SK-N-SH (cell line): Measurements from ENCODE around the gene GLI2. TPM values are rescaled to one million over a fixed set of nuclear protein-coding genes. Genes with fewer than 3 reads are reported as not detected.

ENCODE experiments used
- CTCF ChIA-PET: fragments of 300-600, 350-600 bp; formaldehyde crosslinking; extraction: SDS; loops from one replicate; lab custom pipeline; 2021; lab: Yijun Ruan, JAX
- POLR2A ChIA-PET: fragments of 350-600 bp; sonication (Branson Sonifier 250); formaldehyde crosslinking; extraction: SDS; loops from one replicate; lab custom pipeline; 2020; ENCODE audit warnings: antibody characterized with exemption, inconsistent platforms; lab: Yijun Ruan, JAX
- DNase-seq: peaks from one replicate; pipeline ENCODE4 v3.0.0; 2012
- H2AFZ ChIP-seq: fragments of 200-600 bp; sonication (generic); 2 replicates; pipeline ENCODE4 v1.8.1; 2016; ENCODE audit warnings: antibody characterized with exemption, mild to moderate bottlenecking, low read depth
- H3F3A ChIP-seq: fragments of 200-600 bp; sonication (generic); replicated peaks from 2 replicates; pipeline ENCODE3; 2016; ENCODE audit warnings: antibody characterized with exemption, mild to moderate bottlenecking; ENCODE audit not compliant: insufficient read depth
- H3K27ac ChIP-seq, 2 experiments: fragments of 200-500 bp in 1 of 2; fragments of 200-600 bp in 1 of 2; sonication (Bioruptor generic) in 1 of 2; sonication (generic), shearing (Covaris generic) in 1 of 2; 2 replicates each; pipeline versions ENCODE4 v1.5.1 to v1.6.1; 2014 to 2016; ENCODE audit warnings: low read depth in 2 of 2, inconsistent platforms in 1 of 2, low read length in 1 of 2, mild to moderate bottlenecking in 1 of 2, mixed read lengths in 1 of 2
- H3K27me3 ChIP-seq: fragments of 200-600 bp; sonication (generic), shearing (Covaris generic); 2 replicates; pipeline ENCODE4 v1.6.1; 2016; ENCODE audit warnings: mixed run types; ENCODE audit not compliant: insufficient read depth
- H3K36me3 ChIP-seq, 2 experiments: fragments of 200-500 bp in 1 of 2; fragments of 200-600 bp in 1 of 2; sonication (Bioruptor generic) in 1 of 2; sonication (generic) in 1 of 2; replicated peaks in 1 of 2; 2 replicates each; pipeline versions ENCODE3 to v1.5.1; 2014 to 2016; ENCODE audit warnings: low read length in 1 of 2, mild to moderate bottlenecking in 1 of 2; ENCODE audit not compliant: insufficient read depth in 2 of 2, control insufficient read depth in 1 of 2
- H3K4me1 ChIP-seq, 2 experiments: fragments of 200-500 bp in 1 of 2; fragments of 200-600 bp in 1 of 2; sonication (Bioruptor generic) in 1 of 2; sonication (generic), shearing (Covaris generic) in 1 of 2; 2 replicates each; pipeline versions ENCODE4 v1.5.1 to v1.6.1; 2014 to 2016; ENCODE audit warnings: low read depth in 1 of 2, low read length in 1 of 2, mixed run types in 1 of 2; ENCODE audit not compliant: insufficient read depth in 2 of 2, control insufficient read depth in 1 of 2
- H3K4me2 ChIP-seq: fragments of 200-600 bp; sonication (generic), shearing (Covaris generic); 2 replicates; pipeline ENCODE4 v1.6.1; 2017; ENCODE audit warnings: mixed run types
- H3K4me3 ChIP-seq, 2 experiments: fragments of 200-500 bp in 1 of 2; fragments of 200-600 bp in 1 of 2; sonication (Bioruptor generic) in 1 of 2; sonication (generic), shearing (Covaris generic) in 1 of 2; 2 replicates each; pipeline versions ENCODE4 v1.5.1 to v1.8.1; 2014 to 2016; ENCODE audit warnings: low read depth in 2 of 2, inconsistent platforms in 1 of 2, low read length in 1 of 2, mild to moderate bottlenecking in 1 of 2, mixed read lengths in 1 of 2, moderate library complexity in 1 of 2
- H3K79me2 ChIP-seq: fragments of 200-600 bp; sonication (generic); 2 replicates; pipeline ENCODE4 v1.8.1; 2017; ENCODE audit warnings: mild to moderate bottlenecking; ENCODE audit not compliant: insufficient read depth
- H3K9ac ChIP-seq: fragments of 200-600 bp; sonication (generic); 2 replicates; pipeline ENCODE4 v1.6.1; 2017; ENCODE audit warnings: mixed run types
- H3K9me2 ChIP-seq: fragments of 200-600 bp; sonication (generic); 2 replicates; pipeline ENCODE4 v1.6.1; 2017; ENCODE audit warnings: mixed run types
- H3K9me3 ChIP-seq: fragments of 200-600 bp; sonication (generic); 2 replicates; pipeline ENCODE4 v1.6.1; 2017; ENCODE audit warnings: mixed run types, mild to moderate bottlenecking, moderate library complexity
- H4K20me1 ChIP-seq: fragments of 200-600 bp; sonication (generic); 2 replicates; pipeline ENCODE4 v1.6.1; 2017; ENCODE audit warnings: mild to moderate bottlenecking, mixed run types; ENCODE audit not compliant: insufficient read depth
- CHD2 ChIP-seq: fragments of 150-350 bp; IDR thresholded peaks from 2 replicates; pipeline ENCODE4 v1.6.1; 2018; ENCODE audit warnings: low read length; ENCODE audit not compliant: partially characterized antibody
- ELF1 ChIP-seq: IDR thresholded peaks from 2 replicates; pipeline ENCODE4 v1.4.0; 2012
- FOXJ3 ChIP-seq: sonication (generic); formaldehyde crosslinking; IDR thresholded peaks from 2 replicates; pipeline ENCODE4 v1.5.1; 2020; ENCODE audit warnings: mild to moderate bottlenecking, missing genetic modification reagents
- GATA2 ChIP-seq: sonication (generic); formaldehyde crosslinking; IDR thresholded peaks from 2 replicates; pipeline ENCODE4 v1.5.0; 2020; ENCODE audit warnings: mild to moderate bottlenecking, missing genetic modification reagents
- NFIC ChIP-seq: IDR thresholded peaks from 2 replicates; pipeline ENCODE4 v1.4.0; 2012; ENCODE audit warnings: borderline replicate concordance
- NRF1 ChIP-seq: IDR thresholded peaks from 2 replicates; pipeline ENCODE4 v1.6.1; 2012; ENCODE audit warnings: low read depth, mild to moderate bottlenecking, low read length
- POLR2AphosphoS5 ChIP-seq: IDR thresholded peaks from 2 replicates; pipeline ENCODE4 v1.6.1; 2012; ENCODE audit warnings: low read depth, low read length
- SIN3A ChIP-seq: IDR thresholded peaks from 2 replicates; pipeline ENCODE4 v1.6.1; 2012; ENCODE audit warnings: low read depth, mild to moderate bottlenecking, low read length, moderate library complexity, borderline replicate concordance
- TAF1 ChIP-seq: IDR thresholded peaks from 2 replicates; pipeline ENCODE4 v1.6.1; 2012; ENCODE audit warnings: low read depth, mild to moderate bottlenecking, low read length, moderate library complexity, borderline replicate concordance
- YY1 ChIP-seq: IDR thresholded peaks from 2 replicates; pipeline ENCODE4 v1.4.0; 2012; ENCODE audit warnings: low read depth, mild to moderate bottlenecking
- WGBS: methylation state at CpG from one replicate; pipeline ENCODE4 v1.1.6; 2017; ENCODE audit warnings: low lambda C conversion rate; 5-methylcytosine and 5-hydroxymethylcytosine counted together
- polyA plus RNA-seq, 3 experiments: library from polyadenylated mRNA; depleted of rRNA; stranded (reverse); fragments of >200 nt; gene quantifications; 2 replicates each; pipeline ENCODE4 v1.2.3, GENCODE V29; 2012
- TF ChIP-seq, protein P1 (sequence below): fragments of 200-600 bp; sonication (generic); IDR thresholded peaks from 2 replicates; pipeline ENCODE4 v1.6.1; 2017; ENCODE audit warnings: antibody characterized with exemption, mild to moderate bottlenecking, moderate library complexity
- TF ChIP-seq, protein P2 (sequence below): fragments of 150-350 bp; IDR thresholded peaks from 2 replicates; pipeline ENCODE4 v1.6.1; 2017; ENCODE audit warnings: antibody characterized with exemption, low read length, low read depth, borderline replicate concordance
- TF ChIP-seq, protein P3 (sequence below): IDR thresholded peaks from 2 replicates; pipeline ENCODE4 v1.4.0; 2012; ENCODE audit warnings: low read depth, borderline replicate concordance
- TF ChIP-seq, protein P4 (sequence below): IDR thresholded peaks from 2 replicates; pipeline ENCODE4 v1.4.0; 2012; ENCODE audit warnings: low read depth, borderline replicate concordance
- TF ChIP-seq, protein P5 (sequence below): IDR thresholded peaks from 2 replicates; pipeline ENCODE4 v1.6.1; 2012; ENCODE audit warnings: mild to moderate bottlenecking, low read depth, low read length, moderate library complexity

Gene GLI2
- polyA plus RNA-seq, 1 of the 3 experiments (the other 2 are of a cell fraction), result 3.4 TPM

DNA sequence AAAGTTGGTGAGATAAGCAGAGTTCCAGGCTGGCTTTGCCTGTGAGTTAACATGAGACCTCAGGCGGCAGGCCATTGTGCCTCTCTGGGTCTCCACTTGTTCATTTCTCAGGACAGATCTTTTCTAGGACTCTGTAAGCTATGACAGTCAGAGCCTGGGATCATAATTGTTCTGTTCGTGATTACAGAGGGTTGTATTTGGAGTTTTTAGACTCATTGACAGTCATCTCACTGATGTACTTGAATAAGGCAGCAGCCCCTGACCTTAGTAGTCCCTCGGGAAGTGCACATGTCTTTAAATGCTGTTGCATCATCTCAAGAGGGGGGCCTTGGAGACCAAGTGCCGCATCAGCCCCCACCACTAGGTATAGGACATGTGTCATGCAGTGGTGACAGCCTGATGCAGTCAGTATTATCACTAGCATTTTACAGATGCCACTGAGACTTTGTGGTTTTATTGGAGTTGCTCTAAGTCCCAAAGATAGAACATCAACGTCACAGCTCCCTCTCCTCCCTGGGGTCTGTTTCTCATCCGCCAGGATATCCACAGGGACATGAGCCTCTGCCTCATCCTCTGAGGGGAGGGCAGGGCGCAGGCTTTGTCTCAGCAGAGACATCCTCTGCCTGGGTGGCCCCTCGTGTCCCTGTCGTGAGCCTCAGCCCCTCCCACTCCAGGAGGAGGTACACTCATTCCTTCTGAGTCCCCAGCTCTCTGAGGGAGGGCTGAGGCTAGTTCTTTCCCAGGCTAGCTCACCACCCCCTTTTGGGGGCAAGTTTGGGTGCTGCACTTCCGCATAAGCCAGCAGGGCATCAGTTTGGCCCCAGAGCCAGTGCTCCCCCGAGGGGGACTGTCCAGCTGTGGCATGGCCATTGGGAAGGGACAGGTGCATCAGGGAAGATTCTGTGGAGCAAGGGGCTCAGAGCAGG is 14.1 kb downstream of the GLI2 start (continued):
- TF ChIP-seq, protein P1, sequence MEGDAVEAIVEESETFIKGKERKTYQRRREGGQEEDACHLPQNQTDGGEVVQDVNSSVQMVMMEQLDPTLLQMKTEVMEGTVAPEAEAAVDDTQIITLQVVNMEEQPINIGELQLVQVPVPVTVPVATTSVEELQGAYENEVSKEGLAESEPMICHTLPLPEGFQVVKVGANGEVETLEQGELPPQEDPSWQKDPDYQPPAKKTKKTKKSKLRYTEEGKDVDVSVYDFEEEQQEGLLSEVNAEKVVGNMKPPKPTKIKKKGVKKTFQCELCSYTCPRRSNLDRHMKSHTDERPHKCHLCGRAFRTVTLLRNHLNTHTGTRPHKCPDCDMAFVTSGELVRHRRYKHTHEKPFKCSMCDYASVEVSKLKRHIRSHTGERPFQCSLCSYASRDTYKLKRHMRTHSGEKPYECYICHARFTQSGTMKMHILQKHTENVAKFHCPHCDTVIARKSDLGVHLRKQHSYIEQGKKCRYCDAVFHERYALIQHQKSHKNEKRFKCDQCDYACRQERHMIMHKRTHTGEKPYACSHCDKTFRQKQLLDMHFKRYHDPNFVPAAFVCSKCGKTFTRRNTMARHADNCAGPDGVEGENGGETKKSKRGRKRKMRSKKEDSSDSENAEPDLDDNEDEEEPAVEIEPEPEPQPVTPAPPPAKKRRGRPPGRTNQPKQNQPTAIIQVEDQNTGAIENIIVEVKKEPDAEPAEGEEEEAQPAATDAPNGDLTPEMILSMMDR, result no peak
- TF ChIP-seq YY1, result no peak
- TF ChIP-seq, protein P2, sequence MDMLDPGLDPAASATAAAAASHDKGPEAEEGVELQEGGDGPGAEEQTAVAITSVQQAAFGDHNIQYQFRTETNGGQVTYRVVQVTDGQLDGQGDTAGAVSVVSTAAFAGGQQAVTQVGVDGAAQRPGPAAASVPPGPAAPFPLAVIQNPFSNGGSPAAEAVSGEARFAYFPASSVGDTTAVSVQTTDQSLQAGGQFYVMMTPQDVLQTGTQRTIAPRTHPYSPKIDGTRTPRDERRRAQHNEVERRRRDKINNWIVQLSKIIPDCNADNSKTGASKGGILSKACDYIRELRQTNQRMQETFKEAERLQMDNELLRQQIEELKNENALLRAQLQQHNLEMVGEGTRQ, result no peak
- TF ChIP-seq TAF1, result no peak
- no peak for TF ChIP-seq NRF1
- TF ChIP-seq, protein P3, sequence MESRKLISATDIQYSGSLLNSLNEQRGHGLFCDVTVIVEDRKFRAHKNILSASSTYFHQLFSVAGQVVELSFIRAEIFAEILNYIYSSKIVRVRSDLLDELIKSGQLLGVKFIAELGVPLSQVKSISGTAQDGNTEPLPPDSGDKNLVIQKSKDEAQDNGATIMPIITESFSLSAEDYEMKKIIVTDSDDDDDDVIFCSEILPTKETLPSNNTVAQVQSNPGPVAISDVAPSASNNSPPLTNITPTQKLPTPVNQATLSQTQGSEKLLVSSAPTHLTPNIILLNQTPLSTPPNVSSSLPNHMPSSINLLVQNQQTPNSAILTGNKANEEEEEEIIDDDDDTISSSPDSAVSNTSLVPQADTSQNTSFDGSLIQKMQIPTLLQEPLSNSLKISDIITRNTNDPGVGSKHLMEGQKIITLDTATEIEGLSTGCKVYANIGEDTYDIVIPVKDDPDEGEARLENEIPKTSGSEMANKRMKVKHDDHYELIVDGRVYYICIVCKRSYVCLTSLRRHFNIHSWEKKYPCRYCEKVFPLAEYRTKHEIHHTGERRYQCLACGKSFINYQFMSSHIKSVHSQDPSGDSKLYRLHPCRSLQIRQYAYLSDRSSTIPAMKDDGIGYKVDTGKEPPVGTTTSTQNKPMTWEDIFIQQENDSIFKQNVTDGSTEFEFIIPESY, result no peak
- no peak for TF ChIP-seq POLR2AphosphoS5
- TF ChIP-seq NFIC, result no peak
- no peak for TF ChIP-seq ELF1

DNA sequence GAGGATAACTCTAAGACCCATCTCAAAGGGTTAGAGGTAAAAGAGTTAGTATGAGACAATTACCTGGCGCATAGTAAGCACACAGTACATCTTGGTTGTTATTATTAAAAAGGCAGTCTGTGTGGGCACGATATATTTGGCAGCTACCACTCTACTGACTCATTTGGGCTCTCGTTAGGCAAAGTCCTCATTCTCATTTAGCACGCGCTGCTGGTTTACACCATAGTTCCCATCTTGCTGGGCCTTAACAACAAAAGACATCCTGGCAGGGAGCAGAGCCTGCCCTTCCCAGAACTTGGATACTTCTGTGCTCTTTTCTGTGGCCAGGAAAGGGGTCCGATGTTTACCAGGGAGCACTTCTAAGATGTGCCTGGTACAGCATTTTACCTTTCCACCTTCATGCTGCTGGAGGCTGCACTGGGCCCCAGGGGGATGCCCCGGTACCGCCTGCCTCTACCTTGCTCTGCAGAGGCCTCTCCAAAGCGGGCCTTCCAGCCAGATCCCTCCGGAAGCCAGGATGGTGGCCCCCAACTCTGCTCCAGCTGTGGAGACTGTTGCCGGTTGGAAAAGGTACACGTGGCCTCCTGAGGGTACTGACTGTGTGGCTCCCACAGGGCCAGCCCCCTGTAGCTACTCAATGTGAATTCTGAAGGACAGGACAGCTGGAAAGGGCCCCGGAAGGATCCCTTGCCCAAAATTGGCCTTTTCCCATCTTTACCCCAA is 15.0 kb downstream of the GLI2 start:
- H3K79me2 ChIP-seq, result peaks cover 84% of the 10 kb centered on the region
- DNase-seq, result no peak
- TF ChIP-seq CHD2 (no peak), SIN3A (no peak), GATA2 (CRISPR knock-in tag) (no peak), FOXJ3 (CRISPR knock-in tag) (no peak)
- TF ChIP-seq, protein P4, sequence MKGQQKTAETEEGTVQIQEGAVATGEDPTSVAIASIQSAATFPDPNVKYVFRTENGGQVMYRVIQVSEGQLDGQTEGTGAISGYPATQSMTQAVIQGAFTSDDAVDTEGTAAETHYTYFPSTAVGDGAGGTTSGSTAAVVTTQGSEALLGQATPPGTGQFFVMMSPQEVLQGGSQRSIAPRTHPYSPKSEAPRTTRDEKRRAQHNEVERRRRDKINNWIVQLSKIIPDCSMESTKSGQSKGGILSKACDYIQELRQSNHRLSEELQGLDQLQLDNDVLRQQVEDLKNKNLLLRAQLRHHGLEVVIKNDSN, result no peak
- TF ChIP-seq, protein P5, sequence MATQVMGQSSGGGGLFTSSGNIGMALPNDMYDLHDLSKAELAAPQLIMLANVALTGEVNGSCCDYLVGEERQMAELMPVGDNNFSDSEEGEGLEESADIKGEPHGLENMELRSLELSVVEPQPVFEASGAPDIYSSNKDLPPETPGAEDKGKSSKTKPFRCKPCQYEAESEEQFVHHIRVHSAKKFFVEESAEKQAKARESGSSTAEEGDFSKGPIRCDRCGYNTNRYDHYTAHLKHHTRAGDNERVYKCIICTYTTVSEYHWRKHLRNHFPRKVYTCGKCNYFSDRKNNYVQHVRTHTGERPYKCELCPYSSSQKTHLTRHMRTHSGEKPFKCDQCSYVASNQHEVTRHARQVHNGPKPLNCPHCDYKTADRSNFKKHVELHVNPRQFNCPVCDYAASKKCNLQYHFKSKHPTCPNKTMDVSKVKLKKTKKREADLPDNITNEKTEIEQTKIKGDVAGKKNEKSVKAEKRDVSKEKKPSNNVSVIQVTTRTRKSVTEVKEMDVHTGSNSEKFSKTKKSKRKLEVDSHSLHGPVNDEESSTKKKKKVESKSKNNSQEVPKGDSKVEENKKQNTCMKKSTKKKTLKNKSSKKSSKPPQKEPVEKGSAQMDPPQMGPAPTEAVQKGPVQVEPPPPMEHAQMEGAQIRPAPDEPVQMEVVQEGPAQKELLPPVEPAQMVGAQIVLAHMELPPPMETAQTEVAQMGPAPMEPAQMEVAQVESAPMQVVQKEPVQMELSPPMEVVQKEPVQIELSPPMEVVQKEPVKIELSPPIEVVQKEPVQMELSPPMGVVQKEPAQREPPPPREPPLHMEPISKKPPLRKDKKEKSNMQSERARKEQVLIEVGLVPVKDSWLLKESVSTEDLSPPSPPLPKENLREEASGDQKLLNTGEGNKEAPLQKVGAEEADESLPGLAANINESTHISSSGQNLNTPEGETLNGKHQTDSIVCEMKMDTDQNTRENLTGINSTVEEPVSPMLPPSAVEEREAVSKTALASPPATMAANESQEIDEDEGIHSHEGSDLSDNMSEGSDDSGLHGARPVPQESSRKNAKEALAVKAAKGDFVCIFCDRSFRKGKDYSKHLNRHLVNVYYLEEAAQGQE, result no peak
- TF ChIP-seq, protein P3, result no peak

More for the DNA sequence above, 15.0 kb downstream of the GLI2 start:
- peak overlapping the region in 1 of 2 experiments; percentile 24; a peak in 1 of 4 replicates for H3K27ac ChIP-seq
- H3K36me3 ChIP-seq, result no peaks in the 10 kb centered on the region
- H3K4me1 ChIP-seq, result peaks cover 10 to 11% of the 10 kb centered on the region in 2 experiments
- no peaks in the 10 kb centered on the region for H3K27me3 ChIP-seq
- ChIA-PET POLR2A (no interaction called here), CTCF (interaction anchor here (1.0 kb wide), 1 partner anchor 54 kb away, joined by 3 read pairs; no protein-coding TSS in a partner anchor)
- H3K4me2 ChIP-seq, result no peak overlapping the region
- peaks cover 14% of the 10 kb centered on the region for H3F3A ChIP-seq
- H3K4me3 ChIP-seq, result no peak overlapping the region
- H3K9me2 ChIP-seq, result no peaks in the 10 kb centered on the region
- WGBS, result 92% methylated on average over 7 of the region's 13 CpGs
- no peak overlapping the region for H3K9ac ChIP-seq
- peaks cover 21% of the 10 kb centered on the region for H4K20me1 ChIP-seq
- H2AFZ ChIP-seq, result no peak overlapping the region
- H3K9me3 ChIP-seq, result no peaks in the 10 kb centered on the region
